ENCODE results near the gene CSNK2B. TPM values are rescaled to one million over a fixed set of nuclear protein-coding genes. Genes with fewer than 3 reads are reported as not detected.

Gene CSNK2B
- total and polyA plus RNA-seq, 9 of the 15 experiments (the other 6 are each of a cell fraction or from before 2014, with no cell fraction given) = 120 to 1,126 (median 529) TPM

GRCh38 chr6:31632279-31632946 is 33.5 kb upstream of the CSNK2B start:
- H3K27me3 ChIP-seq (ENCODE audit: control insufficient read depth in 2 of 2, insufficient read depth in 2 of 2, low read length in 2 of 2) = no peaks in the 10 kb centered on the region
- ATAC-seq (peak; percentile 8), FAIRE-seq (no peak), DNase-seq (ENCODE audit: extremely low read depth in 1 of 4, low spot score in 3 of 4) (no peak)
- no peak overlapping the region for H3K27ac ChIP-seq (ENCODE audit: extremely low read depth, low read depth, low read length)
- H3K4me2 ChIP-seq (ENCODE audit: insufficient read depth, low read length) = no peak overlapping the region
- no peak overlapping the region for H2AFZ ChIP-seq (ENCODE audit: low read depth, low read length)
- BruUV-seq (replicated peaks) = no TSS peak
- no peak overlapping the region for H3K4me3 ChIP-seq
- intact Hi-C loops (cut with micrococcal nuclease) (no loop called here), in situ Hi-C loops (cut with MboI) (no loop called here)
- 94% methylated on average over 26 of the region's 26 CpGs for WGBS (ENCODE audit: insufficient coverage, low coverage, missing lambda C conversion rate)
- peaks cover 0 to 30% of the 10 kb centered on the region in 2 experiments; a peak in 3 of 5 replicates for H3K4me1 ChIP-seq (replicated peaks in 1 of 2; ENCODE audit: control insufficient read depth in 2 of 2, insufficient read depth in 2 of 2, low read length in 2 of 2)
- peaks cover 100% of the 10 kb centered on the region for H3K36me3 ChIP-seq (ENCODE audit: control insufficient read depth, insufficient read depth, low read length)
- H3K9me1 ChIP-seq (ENCODE audit: control insufficient read depth, insufficient read depth, low read length) = no peaks in the 10 kb centered on the region
- H3K9me3 ChIP-seq (replicated peaks; ENCODE audit: control insufficient read depth, insufficient read depth, low read depth, low read length) = no peaks in the 10 kb centered on the region
- ChIA-PET POLR2A (interaction anchor here (0.6 to 14.8 kb wide), 6 partner anchors 7 to 138 kb away, joined by 3 to 274 read pairs (median 6); partner anchors contain the start of genes BAG6 and PRRC2A), CTCF (ENCODE audit: low intra/inter-chr PET ratio) (no interaction called here)
- peak overlapping the region in 1 of 2 experiments; percentile 79; a peak in 2 of 4 replicates for H3K9ac ChIP-seq (ENCODE audit: insufficient read depth in 1 of 2, low read depth in 2 of 2, low read length in 2 of 2)
- H3K79me2 ChIP-seq (ENCODE audit: control insufficient read depth, insufficient read depth, low read length) = peaks cover 14% of the 10 kb centered on the region; the same call in 1 of the 3 replicates
- peaks cover 28% of the 10 kb centered on the region for H4K20me1 ChIP-seq (replicated peaks; ENCODE audit: control insufficient read depth, insufficient read depth, low read length)
- TF ChIP-seq DACH1 (IDR thresholded peaks at IDR 0.05; ENCODE audit: partially characterized antibody) (no peak), POLR2AphosphoS5 (IDR thresholded peaks at IDR 0.05; ENCODE audit: control insufficient read depth, insufficient read depth, low read depth, low read length) (peak; percentile 17), RBFOX2 (IDR thresholded peaks at IDR 0.05; ENCODE audit: low read depth, low read length) (peak; percentile 76), NR2F6 (CRISPR knock-in tag; IDR thresholded peaks at IDR 0.05) (0 out of 2 replicates have a peak, but pooled peaks have one; percentile 69), POLR2B (IDR thresholded peaks at IDR 0.05; ENCODE audit: low read depth, partially characterized antibody) (peak; percentile 73), MTA3 (IDR thresholded peaks at IDR 0.05; ENCODE audit: borderline replicate concordance) (peak; percentile 78; the same call in 1 of the 2 replicates), POLR2G (IDR thresholded peaks at IDR 0.05; ENCODE audit: low read depth, low read length) (peak; percentile 85), ZNF778 (CRISPR knock-in tag; IDR thresholded peaks at IDR 0.05) (no peak), SNIP1 (IDR thresholded peaks at IDR 0.05; ENCODE audit: low read depth) (no peak), ZNF780A (CRISPR knock-in tag; IDR thresholded peaks at IDR 0.05) (no peak), RBM22 (IDR thresholded peaks at IDR 0.05; ENCODE audit: low read depth, low read length, poor library complexity, severe bottlenecking) (peak; percentile 88), ARID4B (CRISPR knock-in tag; IDR thresholded peaks at IDR 0.05) (0 out of 2 replicates have a peak, but pooled peaks have one; percentile 32), SMARCB1 (IDR thresholded peaks at IDR 0.05; ENCODE audit: insufficient read length, low read depth) (no peak), PTRF (tag; IDR thresholded peaks at IDR 0.05) (no peak), SIRT6 (IDR thresholded peaks at IDR 0.05; ENCODE audit: low read depth, low read length) (peak; percentile 73), SMAD3 (CRISPR knock-in tag; conservative IDR thresholded peaks at IDR 0.05) (no peak), WHSC1 (IDR thresholded peaks at IDR 0.05; ENCODE audit: low read length) (no peak), PREB (CRISPR knock-in tag; IDR thresholded peaks at IDR 0.05) (no peak)
